ENCODE data around the gene MPPED2. TPM values are rescaled to one million over a fixed set of nuclear protein-coding genes. Genes with fewer than 3 reads are reported as not detected.

MPPED2 gene
- total RNA-seq, 1 experiment from 2014 or later, result 4.7 TPM

DNA sequence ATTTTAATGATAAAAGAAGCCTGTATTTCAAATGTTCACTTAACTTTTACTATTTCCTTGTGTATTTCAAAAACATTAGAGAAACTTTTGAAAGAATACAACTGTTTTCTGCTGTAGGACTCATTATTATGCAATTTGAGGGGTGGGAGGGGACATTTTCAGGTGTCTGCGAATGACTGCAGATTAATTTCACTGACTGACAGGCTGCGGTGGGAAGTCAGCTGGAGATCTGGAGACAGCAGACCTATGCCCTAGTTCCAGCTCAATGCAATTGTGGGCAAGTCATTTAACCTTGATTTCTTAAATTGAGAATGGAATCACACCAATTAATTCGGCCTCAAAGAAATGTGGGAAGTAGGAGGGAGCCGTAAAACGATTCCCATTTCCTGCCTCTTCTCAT is 134.5 kb downstream of the MPPED2 start:
- no peak overlapping the region for H3K4ac ChIP-seq (ENCODE audit: low read depth, low read length)
- no peak overlapping the region for H2AFZ ChIP-seq (ENCODE audit: low read length)
- no peaks in the 10 kb centered on the region for H3K27me3 ChIP-seq (ENCODE audit: insufficient read depth, low read length)
- no peak overlapping the region for H3K4me2 ChIP-seq (ENCODE audit: insufficient read depth, insufficient read length, low read length)
- no CpG with 5 or more reads among the region's 5 CpGs for WGBS (ENCODE audit: extremely low coverage, insufficient read length, low lambda C conversion rate)
- H4K8ac ChIP-seq (replicated peaks; ENCODE audit: insufficient read length, low read depth, low read length), result no peak overlapping the region
- no peak for TF ChIP-seq CTCF (conservative IDR thresholded peaks at IDR 0.05)
- no peaks in the 10 kb centered on the region for H3K79me1 ChIP-seq (ENCODE audit: insufficient read depth, low read depth, low read length, poor library complexity, severe bottlenecking)
- H2BK120ac ChIP-seq (ENCODE audit: low read depth, low read length, poor library complexity, severe bottlenecking), result no peak overlapping the region
- H3K9me3 Mint-ChIP-seq, result peaks cover 0 to 4% of the 10 kb centered on the region in 2 experiments; a peak in 1 of 5 replicates
- DNase-seq, result no peak
- H2AK5ac ChIP-seq (ENCODE audit: insufficient read length, low read length), result no peak overlapping the region
- no peaks in the 10 kb centered on the region for H3K79me2 ChIP-seq (ENCODE audit: insufficient read depth, low read length)
- no peak overlapping the region for H4K5ac ChIP-seq (ENCODE audit: insufficient read length, low read depth, low read length)
- no peak overlapping the region for H3K56ac ChIP-seq (ENCODE audit: insufficient read length, low read depth, low read length)
- H3K27ac Mint-ChIP-seq, result peak overlapping the region in 1 of 3 experiments; percentile 20; a peak in 1 of 7 replicates
- no peaks in the 10 kb centered on the region for H4K20me1 ChIP-seq (ENCODE audit: control insufficient read depth, insufficient read depth, insufficient read length)
- H2BK15ac ChIP-seq (ENCODE audit: low read depth, low read length), result no peak overlapping the region
- no peak overlapping the region for H3K18ac ChIP-seq (ENCODE audit: insufficient read length, low read depth, low read length)
- no peaks in the 10 kb centered on the region for H3K9me3 ChIP-seq (ENCODE audit: control insufficient read depth, low read depth, low read length)
- no peak overlapping the region for H2BK5ac ChIP-seq (ENCODE audit: insufficient read length, low read length)
- no peak overlapping the region for H3K27ac ChIP-seq (ENCODE audit: insufficient read length, low read depth, low read length)
- no peak overlapping the region for H2BK20ac ChIP-seq (ENCODE audit: low read depth, low read length, poor library complexity, severe bottlenecking)
- peaks cover 34% of the 10 kb centered on the region for H3K4me1 ChIP-seq (ENCODE audit: insufficient read depth, low read length)
- H2BK12ac ChIP-seq (ENCODE audit: insufficient read length, low read depth, low read length), result no peak overlapping the region
- H3K23ac ChIP-seq (ENCODE audit: insufficient read length, low read depth, low read length), result no peak overlapping the region
- H3K4me3 Mint-ChIP-seq, result 0 out of 5 replicates have a peak overlapping the region, but pooled peaks of 1 of the 2 experiments have one; percentile 16
- no peak overlapping the region for H3K14ac ChIP-seq (ENCODE audit: insufficient read depth, low read length)
- no peaks in the 10 kb centered on the region for H3K23me2 ChIP-seq (ENCODE audit: insufficient read length, low read depth, low read length, poor library complexity, severe bottlenecking)
- no peak overlapping the region for H4K91ac ChIP-seq (ENCODE audit: insufficient read length, low read depth, low read length)
- H3K9ac ChIP-seq (ENCODE audit: extremely low read depth, insufficient read length, low read length), result no peak overlapping the region
- peaks cover 60 to 61% of the 10 kb centered on the region in 2 experiments for H3K4me1 Mint-ChIP-seq
- peaks cover 63% of the 10 kb centered on the region for H3K27me3 Mint-ChIP-seq (ENCODE audit: low read depth)
- no peak overlapping the region for H3T11ph ChIP-seq (ENCODE audit: low read length)
- peaks cover 0 to 4% (median 0%) of the 10 kb centered on the region in 3 experiments; a peak in 3 of 7 replicates for H3K36me3 Mint-ChIP-seq (ENCODE audit: insufficient read depth in 1 of 3, low read depth in 3 of 3)

Measured in H9 (cell line).